HEK293 (cell line): Measurements from ENCODE around the gene ACADSB.

Experiments
- CTCF ChIA-PET: fragments of 350-600 bp; formaldehyde crosslinking; extraction: SDS; loops from one replicate; lab custom pipeline; 2021; ENCODE audit warnings: antibody characterized with exemption; lab: Yijun Ruan, JAX
- POLR2A ChIA-PET: fragments of 300-600 bp; formaldehyde crosslinking; extraction: SDS; loops from one replicate; lab custom pipeline; 2020; ENCODE audit warnings: antibody characterized with exemption, inconsistent platforms; lab: Yijun Ruan, JAX
- H3K27ac ChIP-seq: fragments of 200-500 bp; sonication (Bioruptor generic); 2 replicates; pipeline ENCODE4 v1.5.1; 2014; ENCODE audit warnings: low read depth, low read length, control low read depth, inconsistent platforms; ENCODE audit errors: extremely low read depth
- H3K36me3 ChIP-seq, 2 experiments: fragments of 200-500 bp in 1 of 2; sonication (Bioruptor generic) in 1 of 2; 1 replicate in 1 of 2; 2 replicates in 1 of 2; pipeline ENCODE4 v1.5.1; 2014 to 2017; ENCODE audit warnings: inconsistent platforms in 2 of 2, low read length in 2 of 2; ENCODE audit not compliant: control insufficient read depth in 2 of 2, insufficient read depth in 1 of 2
- H3K4me1 ChIP-seq: fragments of 200-500 bp; sonication (Bioruptor generic); 2 replicates; pipeline ENCODE4 v1.5.1; 2014; ENCODE audit warnings: mild to moderate bottlenecking, low read length, inconsistent platforms; ENCODE audit not compliant: control insufficient read depth, insufficient read depth
- H3K4me3 ChIP-seq: 2 replicates; pipeline ENCODE4 v1.5.1; 2011; ENCODE audit warnings: low read depth, mild to moderate bottlenecking, control low read depth, low read length, moderate library complexity
- H3K9me3 ChIP-seq: fragments of 200-500 bp; sonication (Bioruptor generic); 2 replicates; pipeline ENCODE4 v1.5.1; 2014; ENCODE audit warnings: low read depth, low read length, inconsistent platforms; ENCODE audit not compliant: control insufficient read depth, insufficient read depth
- GLI2 ChIP-seq: fragments of 450-650 bp; formaldehyde crosslinking; IDR thresholded peaks from 2 replicates; pipeline ENCODE4; 2017; ENCODE audit warnings: missing biosample characterization, missing genetic modification characterization, low read depth, borderline replicate concordance
- MEIS1 ChIP-seq: sonication (generic); formaldehyde crosslinking; IDR thresholded peaks from 2 replicates; pipeline ENCODE4 v1.8.1; 2022; ENCODE audit warnings: missing genetic modification reagents, mild to moderate bottlenecking, borderline replicate concordance
- TCF7L2 ChIP-seq: IDR thresholded peaks from 2 replicates; pipeline ENCODE4 v1.6.1; 2011; ENCODE audit warnings: low read depth, mild to moderate bottlenecking, inconsistent platforms, low read length, moderate library complexity, borderline replicate concordance
- ZIC2 ChIP-seq: fragments of 450-650 bp; formaldehyde crosslinking; IDR thresholded peaks from 2 replicates; pipeline ENCODE4 v1.5.1; 2016; ENCODE audit warnings: missing biosample characterization, missing genetic modification characterization
- ZNF10 ChIP-seq: fragments of 450-650 bp; formaldehyde crosslinking; IDR thresholded peaks from 2 replicates; pipeline ENCODE4 v1.5.1; 2017; ENCODE audit warnings: missing biosample characterization, missing genetic modification characterization
- ZNF449 ChIP-seq: fragments of 450-650 bp; formaldehyde crosslinking; IDR thresholded peaks from 2 replicates; pipeline ENCODE4 v1.5.1; 2017; ENCODE audit warnings: missing biosample characterization, mild to moderate bottlenecking, missing genetic modification characterization, moderate library complexity
- ZNF544 ChIP-seq: fragments of 450-650 bp; formaldehyde crosslinking; IDR thresholded peaks from 2 replicates; pipeline ENCODE4 v1.5.0; 2017; ENCODE audit warnings: missing biosample characterization, missing genetic modification characterization
- ZNF561 ChIP-seq: fragments of 450-650 bp; IDR thresholded peaks from 2 replicates; pipeline ENCODE4 v1.5.1; 2018; ENCODE audit warnings: missing biosample characterization, missing genetic modification characterization, borderline replicate concordance
- ZNF76 ChIP-seq: fragments of 450-650 bp; formaldehyde crosslinking; IDR thresholded peaks from 2 replicates; pipeline ENCODE4; 2016; ENCODE audit warnings: low read depth, missing biosample characterization, missing genetic modification characterization, borderline replicate concordance
- ZNF785 ChIP-seq: fragments of 450-650 bp; formaldehyde crosslinking; IDR thresholded peaks from 2 replicates; pipeline ENCODE4 v1.5.1; 2016; ENCODE audit warnings: missing biosample characterization, missing genetic modification characterization
- TF ChIP-seq, protein P1 (sequence below): fragments of 450-650 bp; formaldehyde crosslinking; IDR thresholded peaks from 2 replicates; pipeline ENCODE4 v1.5.1; 2017; ENCODE audit warnings: missing biosample characterization, missing genetic modification characterization
- TF ChIP-seq, protein P2 (sequence below): IDR thresholded peaks from 2 replicates; pipeline ENCODE4 v1.6.1; 2011; ENCODE audit warnings: mild to moderate bottlenecking, low read depth, low read length, borderline replicate concordance

The ACADSB gene

DNA sequence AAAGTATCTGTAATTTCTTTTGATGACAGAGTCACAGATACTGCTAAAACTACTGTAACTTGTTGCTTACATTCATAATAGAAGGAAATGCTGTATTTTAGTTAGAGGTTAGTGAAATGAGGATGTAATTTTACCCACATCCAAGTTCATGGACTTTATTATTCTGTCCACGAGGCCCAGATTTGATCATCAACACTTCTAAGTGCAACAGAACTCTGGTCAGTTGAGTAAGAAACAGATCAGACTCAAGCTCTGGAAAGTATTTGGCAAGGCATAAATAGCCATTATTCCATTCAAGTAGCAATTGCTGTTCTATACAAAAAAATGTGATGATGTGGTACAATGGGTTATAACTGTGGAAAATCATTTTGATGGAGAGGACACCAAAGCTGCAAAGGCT is 22.3 kb downstream of the ACADSB start:
- no peak for TF ChIP-seq MEIS1 (CRISPR knock-in tag)
- no peak for TF ChIP-seq TCF7L2
- TF ChIP-seq ZNF449 (tag by site-specific recombination), result no peak
- no peak for TF ChIP-seq ZNF544 (tag by site-specific recombination)
- TF ChIP-seq, all 188 proteins: peak for 0
- H3K4me1 ChIP-seq, result no peaks in the 10 kb centered on the region
- no peak overlapping the region for H3K4me3 ChIP-seq
- POLR2A ChIA-PET, result no interaction called here
- CTCF ChIA-PET, result interaction anchor here (0.5 to 1.6 kb wide), 5 partner anchors 9 to 431 kb away, joined by 3 to 9 read pairs (median 3); no protein-coding TSS in a partner anchor
- no peaks in the 10 kb centered on the region for H3K9me3 ChIP-seq
- no peak overlapping the region for H3K27ac ChIP-seq
- H3K36me3 ChIP-seq, result peaks cover 0 to 13% of the 10 kb centered on the region in 2 experiments; a peak in 2 of 3 replicates

- no peaks in the 10 kb centered on the region for H3K4me1 ChIP-seq
- ChIA-PET CTCF (interaction anchor here (0.6 to 2.8 kb wide), 3 partner anchors 9 to 885 kb away, joined by 3 to 25 read pairs (median 17); no protein-coding TSS in a partner anchor), POLR2A (no interaction called here)
- no peaks in the 10 kb centered on the region for H3K9me3 ChIP-seq
- H3K4me3 ChIP-seq, result no peak overlapping the region
- TF ChIP-seq ZNF561 (tag by site-specific recombination), result no peak
- H3K27ac ChIP-seq, result no peak overlapping the region
- H3K36me3 ChIP-seq, result peaks cover 0 to 27% of the 10 kb centered on the region in 2 experiments; a peak in 2 of 3 replicates
These were observed 25.5 kb downstream of the ACADSB start for GRCh38 chr10:123034332-123034731.

DNA sequence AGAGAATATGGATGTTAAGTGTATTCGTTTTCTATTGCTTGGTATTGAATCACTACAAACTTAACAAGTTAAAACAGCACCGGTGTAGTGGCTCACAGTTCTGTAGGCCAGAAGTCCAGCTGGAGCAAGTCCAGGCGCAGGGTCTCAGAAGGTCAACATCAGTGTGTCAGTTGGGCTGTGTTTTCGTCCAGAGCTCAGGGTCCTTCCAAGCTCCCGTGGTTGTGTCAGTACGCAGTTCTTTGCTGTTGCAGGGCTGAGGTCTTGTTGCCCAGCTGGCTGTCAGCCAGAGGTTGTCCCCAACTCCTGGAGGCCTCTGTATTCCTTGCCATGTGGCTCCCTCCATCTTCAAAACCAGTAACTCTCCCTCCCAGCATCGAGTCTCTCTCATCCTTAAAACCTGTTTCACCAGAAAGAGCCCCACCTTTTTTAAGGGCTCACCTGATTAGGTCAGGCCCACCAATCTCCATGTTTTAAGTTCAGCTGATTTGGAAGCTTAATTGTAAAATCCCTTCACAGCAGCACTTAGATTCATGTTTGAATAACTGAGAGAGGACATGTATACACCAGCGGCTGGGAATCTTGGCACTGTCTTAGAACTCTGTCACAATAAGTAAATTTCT is 26.8 kb downstream of the ACADSB start:
- CTCF ChIA-PET, result interaction anchor here (1.2 to 2.8 kb wide), 2 partner anchors 10 to 14 kb away, joined by 3 to 17 read pairs; no protein-coding TSS in a partner anchor
- POLR2A ChIA-PET, result no interaction called here
- H3K27ac ChIP-seq, result no peak overlapping the region

GRCh38 chr10:123038782-123039631 is 30.2 kb downstream of the ACADSB start:
- POLR2A ChIA-PET, result no interaction called here

More for the DNA sequence above, 26.8 kb downstream of the ACADSB start:
- TF ChIP-seq ZNF785 (tag by site-specific recombination), result no peak
- TF ChIP-seq ZNF10, result peak; percentile 100
- TF ChIP-seq, all 188 proteins: peak for 1
- H3K4me1 ChIP-seq, result no peaks in the 10 kb centered on the region
- no peaks in the 10 kb centered on the region for H3K9me3 ChIP-seq
- H3K36me3 ChIP-seq, result peaks cover 0 to 30% of the 10 kb centered on the region in 2 experiments; a peak in 2 of 3 replicates
- H3K4me3 ChIP-seq, result no peak overlapping the region

More at GRCh38 chr10:123038782-123039631, 30.2 kb downstream of the ACADSB start:
- Histone ChIP-seq H3K36me3 (peaks cover 4 to 37% of the 10 kb centered on the region in 2 experiments; a peak in 2 of 3 replicates), H3K4me3 (no peak overlapping the region)
- TF ChIP-seq, protein P1, sequence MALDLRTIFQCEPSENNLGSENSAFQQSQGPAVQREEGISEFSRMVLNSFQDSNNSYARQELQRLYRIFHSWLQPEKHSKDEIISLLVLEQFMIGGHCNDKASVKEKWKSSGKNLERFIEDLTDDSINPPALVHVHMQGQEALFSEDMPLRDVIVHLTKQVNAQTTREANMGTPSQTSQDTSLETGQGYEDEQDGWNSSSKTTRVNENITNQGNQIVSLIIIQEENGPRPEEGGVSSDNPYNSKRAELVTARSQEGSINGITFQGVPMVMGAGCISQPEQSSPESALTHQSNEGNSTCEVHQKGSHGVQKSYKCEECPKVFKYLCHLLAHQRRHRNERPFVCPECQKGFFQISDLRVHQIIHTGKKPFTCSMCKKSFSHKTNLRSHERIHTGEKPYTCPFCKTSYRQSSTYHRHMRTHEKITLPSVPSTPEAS (tag by site-specific recombination), result no peak
- TF ChIP-seq GLI2 (no peak), ZIC2 (tag by site-specific recombination) (no peak), ZNF76 (no peak)
- TF ChIP-seq, protein P2, sequence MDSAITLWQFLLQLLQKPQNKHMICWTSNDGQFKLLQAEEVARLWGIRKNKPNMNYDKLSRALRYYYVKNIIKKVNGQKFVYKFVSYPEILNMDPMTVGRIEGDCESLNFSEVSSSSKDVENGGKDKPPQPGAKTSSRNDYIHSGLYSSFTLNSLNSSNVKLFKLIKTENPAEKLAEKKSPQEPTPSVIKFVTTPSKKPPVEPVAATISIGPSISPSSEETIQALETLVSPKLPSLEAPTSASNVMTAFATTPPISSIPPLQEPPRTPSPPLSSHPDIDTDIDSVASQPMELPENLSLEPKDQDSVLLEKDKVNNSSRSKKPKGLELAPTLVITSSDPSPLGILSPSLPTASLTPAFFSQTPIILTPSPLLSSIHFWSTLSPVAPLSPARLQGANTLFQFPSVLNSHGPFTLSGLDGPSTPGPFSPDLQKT, result no peak
- TF ChIP-seq, all 188 proteins: peak for 0
- H3K4me1 ChIP-seq, result no peaks in the 10 kb centered on the region
- H3K9me3 ChIP-seq, result no peaks in the 10 kb centered on the region
- CTCF ChIA-PET, result interaction anchor here (0.7 to 1.0 kb wide), 2 partner anchors 520 to 1117 kb away, joined by 3 read pairs; no protein-coding TSS in a partner anchor
- no peak overlapping the region for H3K27ac ChIP-seq
